Osteocyte (in vitro differentiated cells): Measurements from ENCODE around the gene ZCCHC13. TPM values are rescaled to one million over a fixed set of nuclear protein-coding genes. Genes with fewer than 3 reads are reported as not detected.

Experiments used
- DNase-seq: peaks from one replicate; pipeline ENCODE4 v3.0.0; 2021; ENCODE audit warnings: mixed read lengths; ENCODE audit not compliant: unreplicated experiment; ENCODE audit errors: extremely low spot score
- H3K27ac Mint-ChIP-seq: one replicate; pipeline ENCODE4 v1.8.0; 2021; ENCODE audit warnings: mild to moderate bottlenecking, mixed read lengths; ENCODE audit not compliant: unreplicated experiment
- H3K27me3 Mint-ChIP-seq: one replicate; pipeline ENCODE4 v1.8.0; 2021; ENCODE audit warnings: mixed read lengths; ENCODE audit not compliant: unreplicated experiment
- H3K36me3 Mint-ChIP-seq: one replicate; pipeline ENCODE4 v1.8.0; 2021; ENCODE audit warnings: mixed read lengths; ENCODE audit not compliant: unreplicated experiment
- H3K4me1 Mint-ChIP-seq: one replicate; pipeline ENCODE4 v1.8.0; 2021; ENCODE audit warnings: mixed read lengths; ENCODE audit not compliant: unreplicated experiment
- H3K4me3 Mint-ChIP-seq: one replicate; pipeline ENCODE4 v1.8.0; 2021; ENCODE audit warnings: mild to moderate bottlenecking, moderate library complexity, mixed read lengths; ENCODE audit not compliant: unreplicated experiment
- H3K9me3 Mint-ChIP-seq: one replicate; pipeline ENCODE4 v1.8.0; 2021; ENCODE audit warnings: mixed read lengths; ENCODE audit not compliant: unreplicated experiment
- CTCF ChIP-seq: fragments of 200-600 bp; sonication (generic); IDR thresholded peaks from 2 replicates; pipeline ENCODE4 v1.5.0; 2021; ENCODE audit warnings: antibody characterized with exemption, mild to moderate bottlenecking, moderate library complexity
- total RNA-seq: library from RNA; stranded (reverse); gene quantifications from 2 replicates; pipeline ENCODE4 v1.2.1, GENCODE V29; 2021

ZCCHC13 gene
- total RNA-seq, 1 donor from 2014 or later, result not detected

GRCh38 chrX:74272230-74272629, 31.8 kb upstream of the ZCCHC13 start:
- no peak for TF ChIP-seq CTCF
- no peak overlapping the region for H3K27ac Mint-ChIP-seq
- peaks cover 10% of the 10 kb centered on the region for H3K9me3 Mint-ChIP-seq
- no peak for DNase-seq
- peaks cover 31% of the 10 kb centered on the region for H3K36me3 Mint-ChIP-seq
- H3K27me3 Mint-ChIP-seq, result no peaks in the 10 kb centered on the region
- H3K4me1 Mint-ChIP-seq, result no peaks in the 10 kb centered on the region
- H3K4me3 Mint-ChIP-seq, result no peak overlapping the region

- Mint-ChIP-seq H3K9me3 (peaks cover 6% of the 10 kb centered on the region), H3K36me3 (peaks cover 36% of the 10 kb centered on the region), H3K27ac (no peak overlapping the region), H3K4me1 (no peaks in the 10 kb centered on the region), H3K27me3 (no peaks in the 10 kb centered on the region), H3K4me3 (no peak overlapping the region)
- no peak for TF ChIP-seq CTCF
- DNase-seq, result no peak
Observed at GRCh38 chrX:74274516-74274915, 29.5 kb upstream of the ZCCHC13 start.

GRCh38 chrX:74277320-74277719, 26.7 kb upstream of the ZCCHC13 start:
- Mint-ChIP-seq H3K9me3 (no peaks in the 10 kb centered on the region), H3K4me3 (no peak overlapping the region), H3K36me3 (peaks cover 49% of the 10 kb centered on the region), H3K27me3 (no peaks in the 10 kb centered on the region), H3K27ac (no peak overlapping the region), H3K4me1 (no peaks in the 10 kb centered on the region)
- DNase-seq, result no peak
- no peak for TF ChIP-seq CTCF

- Mint-ChIP-seq H3K27ac (no peak overlapping the region), H3K4me3 (no peak overlapping the region)
Observed at GRCh38 chrX:74277846-74278245, 26.1 kb upstream of the ZCCHC13 start.

GRCh38 chrX:74280759-74281158, 23.2 kb upstream of the ZCCHC13 start:
- Mint-ChIP-seq H3K36me3 (peaks cover 46% of the 10 kb centered on the region), H3K4me1 (peaks cover 19% of the 10 kb centered on the region), H3K9me3 (peaks cover 3% of the 10 kb centered on the region), H3K4me3 (no peak overlapping the region), H3K27me3 (no peaks in the 10 kb centered on the region), H3K27ac (no peak overlapping the region)
- TF ChIP-seq CTCF, result no peak
- DNase-seq, result no peak

More at GRCh38 chrX:74277846-74278245, 26.1 kb upstream of the ZCCHC13 start:
- no peak for DNase-seq
- Mint-ChIP-seq H3K36me3 (peaks cover 49% of the 10 kb centered on the region), H3K4me1 (peaks cover under 1% of the 10 kb centered on the region), H3K27me3 (no peaks in the 10 kb centered on the region), H3K9me3 (no peaks in the 10 kb centered on the region)
- TF ChIP-seq CTCF, result no peak
